HEK293T (cell line): ENCODE data around the gene HJURP.

Source experiments
- CTCF ChIA-PET: fragments of 350-600 bp; formaldehyde crosslinking; extraction: SDS; loops from one replicate; lab custom pipeline; 2021; ENCODE audit warnings: antibody characterized with exemption, inconsistent platforms; lab: Yijun Ruan, JAX
- POLR2A ChIA-PET: fragments of 350-600 bp; formaldehyde crosslinking; extraction: SDS; loops from one replicate; lab custom pipeline; 2020; ENCODE audit warnings: antibody characterized with exemption, inconsistent platforms; lab: Yijun Ruan, JAX
- DNase-seq: peaks from one replicate; pipeline ENCODE4 v3.0.0; 2012; ENCODE audit warnings: mixed read lengths; ENCODE audit errors: extremely low spot score
- ARNT ChIP-seq: fragments of 450-650 bp; IDR thresholded peaks from 2 replicates; pipeline ENCODE4 v1.6.1; 2017; ENCODE audit warnings: mild to moderate bottlenecking
- BHLHE40 ChIP-seq: fragments of 450-650 bp; IDR thresholded peaks from 2 replicates; pipeline ENCODE4 v1.6.1; 2016; ENCODE audit warnings: mild to moderate bottlenecking, moderate library complexity, borderline replicate concordance
- CTBP1 ChIP-seq: fragments of 450-650 bp; IDR thresholded peaks from 2 replicates; pipeline ENCODE4 v1.6.1; 2016; ENCODE audit warnings: borderline replicate concordance
- ELF4 ChIP-seq: fragments of 450-650 bp; IDR thresholded peaks from 2 replicates; pipeline ENCODE4 v1.6.1; 2017; ENCODE audit warnings: antibody characterized with exemption
- FOXA1 ChIP-seq: fragments of 450-650 bp; IDR thresholded peaks from 2 replicates; pipeline ENCODE4 v1.6.1; 2016; ENCODE audit warnings: mild to moderate bottlenecking
- FOXK2 ChIP-seq: fragments of 450-650 bp; IDR thresholded peaks from 2 replicates; pipeline ENCODE4 v1.6.1; 2016; ENCODE audit warnings: mild to moderate bottlenecking
- FOXM1 ChIP-seq: fragments of 450-650 bp; IDR thresholded peaks from 2 replicates; pipeline ENCODE4 v1.6.1; 2017; ENCODE audit warnings: mild to moderate bottlenecking, borderline replicate concordance
- HDGF ChIP-seq: fragments of 450-650 bp; IDR thresholded peaks from 2 replicates; pipeline ENCODE4 v1.6.1; 2017; ENCODE audit warnings: antibody characterized with exemption, borderline replicate concordance
- L3MBTL2 ChIP-seq: fragments of 450-650 bp; conservative IDR thresholded peaks from 2 replicates; pipeline ENCODE4 v1.6.1; 2016; ENCODE audit warnings: mild to moderate bottlenecking
- LEF1 ChIP-seq: fragments of 450-650 bp; IDR thresholded peaks from 2 replicates; pipeline ENCODE4 v1.6.1; 2017; ENCODE audit warnings: mild to moderate bottlenecking, borderline replicate concordance
- NFRKB ChIP-seq: fragments of 450-650 bp; IDR thresholded peaks from 2 replicates; pipeline ENCODE4 v1.6.1; 2016; ENCODE audit warnings: mild to moderate bottlenecking, moderate library complexity
- PKNOX1 ChIP-seq: fragments of 450-650 bp; IDR thresholded peaks from 2 replicates; pipeline ENCODE4 v1.6.1; 2016
- SP1 ChIP-seq: fragments of 450-650 bp; IDR thresholded peaks from 2 replicates; pipeline ENCODE4 v1.6.1; 2017
- SUZ12 ChIP-seq: fragments of 450-650 bp; IDR thresholded peaks from 2 replicates; pipeline ENCODE4 v1.6.1; 2016; ENCODE audit warnings: mild to moderate bottlenecking
- TARDBP ChIP-seq: fragments of 450-650 bp; IDR thresholded peaks from 2 replicates; pipeline ENCODE4 v1.6.1; 2016
- ZNF384 ChIP-seq: fragments of 450-650 bp; IDR thresholded peaks from 2 replicates; pipeline ENCODE4 v1.6.1; 2016

The HJURP gene

GRCh38 chr2:233844836-233845235 is 9.5 kb downstream of the HJURP start:
- no peak for DNase-seq
- ChIA-PET CTCF (no interaction called here), POLR2A (interaction anchor here (1.1 kb wide), 1 partner anchor 10 kb away, joined by 3 read pairs; no protein-coding TSS in a partner anchor)
- TF ChIP-seq LEF1 (no peak), PKNOX1 (no peak), BHLHE40 (no peak), FOXA1 (no peak), SP1 (no peak), ELF4 (no peak), HDGF (no peak), L3MBTL2 (no peak), SUZ12 (no peak), ZNF384 (no peak), FOXM1 (no peak), ARNT (no peak), NFRKB (no peak), TARDBP (no peak), CTBP1 (no peak), FOXK2 (no peak)

GRCh38 chr2:233844064-233844807 is 10.1 kb downstream of the HJURP start:
- ChIA-PET POLR2A (no interaction called here), CTCF (no interaction called here)
- DNase-seq: no peak
- TF ChIP-seq FOXK2 (no peak), SUZ12 (no peak), L3MBTL2 (no peak), SP1 (no peak), NFRKB (no peak), ZNF384 (no peak), HDGF (no peak), BHLHE40 (no peak), PKNOX1 (no peak), FOXM1 (no peak)

- CTCF ChIA-PET: no interaction called here
Measured at GRCh38 chr2:233841183-233841582, 13.2 kb downstream of the HJURP start.

GRCh38 chr2:233840520-233840919 is 13.8 kb downstream of the HJURP start:
- ChIA-PET CTCF (no interaction called here), POLR2A (no interaction called here)
- DNase-seq: no peak
- TF ChIP-seq ZNF384: no peak
- TF ChIP-seq FOXM1: no peak
- no peak for TF ChIP-seq FOXK2
- no peak for TF ChIP-seq TARDBP
- no peak for TF ChIP-seq PKNOX1
- no peak for TF ChIP-seq ELF4
- no peak for TF ChIP-seq FOXA1
- no peak for TF ChIP-seq ARNT
- no peak for TF ChIP-seq LEF1
- no peak for TF ChIP-seq L3MBTL2

More at GRCh38 chr2:233841183-233841582, 13.2 kb downstream of the HJURP start:
- POLR2A ChIA-PET: no interaction called here
- no peak for DNase-seq
- TF ChIP-seq FOXK2 (no peak), L3MBTL2 (no peak), FOXM1 (no peak), CTBP1 (no peak), NFRKB (no peak), FOXA1 (no peak), ZNF384 (no peak), TARDBP (no peak)

GRCh38 chr2:233839447-233839820 is 14.9 kb downstream of the HJURP start:
- POLR2A ChIA-PET: no interaction called here
- DNase-seq: no peak
- CTCF ChIA-PET: no interaction called here
- TF ChIP-seq SP1 (no peak), FOXK2 (no peak), ELF4 (no peak), FOXA1 (no peak), CTBP1 (no peak), TARDBP (no peak), BHLHE40 (no peak), LEF1 (no peak), ARNT (no peak), HDGF (no peak), ZNF384 (no peak), NFRKB (no peak), FOXM1 (no peak), SUZ12 (no peak)

GRCh38 chr2:233838726-233839446 is 15.4 kb downstream of the HJURP start:
- POLR2A ChIA-PET: no interaction called here
- TF ChIP-seq NFRKB (no peak), CTBP1 (no peak)
- DNase-seq: no peak
- CTCF ChIA-PET: no interaction called here
